Measurements from ENCODE around the gene AKT1.

AKT1 gene

GRCh38 chr14:104765517-104765916, 30.0 kb downstream of the AKT1 start:
- DNase-seq (ENCODE audit: extremely low read depth, low read depth): no peak
- TF ChIP-seq CTCF (IDR thresholded peaks at IDR 0.05; ENCODE audit: low read depth, low read length, missing control alignments): no peak
- no peak overlapping the region for H3K4me3 ChIP-seq (replicated peaks; ENCODE audit: low read depth, low read length)

- no peak for DNase-seq (ENCODE audit: extremely low read depth, low read depth)
- no peak for TF ChIP-seq CTCF (IDR thresholded peaks at IDR 0.05; ENCODE audit: low read depth, low read length, missing control alignments)
- H3K4me3 ChIP-seq (replicated peaks; ENCODE audit: low read depth, low read length): no peak overlapping the region
These were observed 36.3 kb downstream of the AKT1 start for GRCh38 chr14:104758981-104759969.

- no peak for DNase-seq (ENCODE audit: extremely low read depth, low read depth)
- no peak overlapping the region for H3K4me3 ChIP-seq (replicated peaks; ENCODE audit: low read depth, low read length)
- no peak for TF ChIP-seq CTCF (IDR thresholded peaks at IDR 0.05; ENCODE audit: low read depth, low read length, missing control alignments)
These were observed 37.7 kb downstream of the AKT1 start for GRCh38 chr14:104757681-104758392.

GRCh38 chr14:104757238-104757585, 38.3 kb downstream of the AKT1 start:
- DNase-seq (ENCODE audit: extremely low read depth, low read depth): no peak
- no peak overlapping the region for H3K4me3 ChIP-seq (replicated peaks; ENCODE audit: low read depth, low read length)
- no peak for TF ChIP-seq CTCF (IDR thresholded peaks at IDR 0.05; ENCODE audit: low read depth, low read length, missing control alignments)

GRCh38 chr14:104756477-104757237, 38.9 kb downstream of the AKT1 start:
- no peak for TF ChIP-seq CTCF (IDR thresholded peaks at IDR 0.05; ENCODE audit: low read depth, low read length, missing control alignments)
- no peak for DNase-seq (ENCODE audit: extremely low read depth, low read depth)
- no peak overlapping the region for H3K4me3 ChIP-seq (replicated peaks; ENCODE audit: low read depth, low read length)

GRCh38 chr14:104755621-104756020, 39.9 kb downstream of the AKT1 start:
- TF ChIP-seq CTCF (IDR thresholded peaks at IDR 0.05; ENCODE audit: low read depth, low read length, missing control alignments): no peak

More at GRCh38 chr14:104755621-104756020, 39.9 kb downstream of the AKT1 start:
- H3K4me3 ChIP-seq (replicated peaks; ENCODE audit: low read depth, low read length): no peak overlapping the region
- DNase-seq (ENCODE audit: extremely low read depth, low read depth): no peak
